KMS-11 (cell line): ENCODE measurements around the gene RBBP8NL.

Experiments used
- H2AFZ ChIP-seq: fragments of 200-600 bp; sonication (generic); 2 replicates; pipeline ENCODE4 v1.6.1; 2016; ENCODE audit warnings: antibody characterized with exemption, mixed run types, low read depth
- H3K27ac ChIP-seq: fragments of 200-600 bp; sonication (generic); 2 replicates; pipeline ENCODE4 v1.6.1; 2016; ENCODE audit warnings: mild to moderate bottlenecking, mixed run types
- H3K27me3 ChIP-seq: fragments of 200-600 bp; sonication (generic); 2 replicates; pipeline ENCODE4 v1.6.1; 2017; ENCODE audit warnings: mild to moderate bottlenecking, low read depth, mixed run types, moderate library complexity; ENCODE audit not compliant: insufficient read depth
- H3K36me3 ChIP-seq: fragments of 200-600 bp; sonication (generic); 2 replicates; pipeline ENCODE4 v1.6.1; 2017; ENCODE audit warnings: mild to moderate bottlenecking, mixed run types; ENCODE audit not compliant: insufficient read depth
- H3K4me1 ChIP-seq: fragments of 200-600 bp; sonication (generic); 2 replicates; pipeline ENCODE4 v1.6.1; 2016; ENCODE audit warnings: mild to moderate bottlenecking, low read depth, mixed run types; ENCODE audit not compliant: poor library complexity, severe bottlenecking
- H3K4me2 ChIP-seq: fragments of 200-600 bp; sonication (generic); 2 replicates; pipeline ENCODE4 v1.7.0; 2016; ENCODE audit warnings: mild to moderate bottlenecking, mixed run types
- H3K4me3 ChIP-seq: fragments of 200-600 bp; sonication (generic); IDR thresholded peaks from 2 replicates; pipeline ENCODE4 v1.6.1; 2017; ENCODE audit warnings: low read depth, low read length, mixed read lengths; ENCODE audit not compliant: insufficient read depth
- H3K79me2 ChIP-seq: fragments of 200-600 bp; sonication (generic); 2 replicates; pipeline ENCODE4 v1.6.1; 2016; ENCODE audit warnings: low read depth, mixed run types; ENCODE audit not compliant: insufficient read depth
- H3K9ac ChIP-seq: fragments of 200-600 bp; sonication (generic); 2 replicates; pipeline ENCODE4 v1.6.1; 2016; ENCODE audit warnings: mild to moderate bottlenecking, mixed run types
- H4K20me1 ChIP-seq: fragments of 200-600 bp; sonication (generic); 2 replicates; pipeline ENCODE4 v1.6.1; 2016; ENCODE audit warnings: mild to moderate bottlenecking, mixed run types; ENCODE audit not compliant: insufficient read depth
- TF ChIP-seq, protein P1 (sequence below): fragments of 200-600 bp; sonication (generic); conservative IDR thresholded peaks from 2 replicates; pipeline ENCODE4 v1.6.1; 2017; ENCODE audit warnings: low read depth, mild to moderate bottlenecking, antibody characterized with exemption, low read length, moderate library complexity, mixed read lengths

RBBP8NL gene

DNA sequence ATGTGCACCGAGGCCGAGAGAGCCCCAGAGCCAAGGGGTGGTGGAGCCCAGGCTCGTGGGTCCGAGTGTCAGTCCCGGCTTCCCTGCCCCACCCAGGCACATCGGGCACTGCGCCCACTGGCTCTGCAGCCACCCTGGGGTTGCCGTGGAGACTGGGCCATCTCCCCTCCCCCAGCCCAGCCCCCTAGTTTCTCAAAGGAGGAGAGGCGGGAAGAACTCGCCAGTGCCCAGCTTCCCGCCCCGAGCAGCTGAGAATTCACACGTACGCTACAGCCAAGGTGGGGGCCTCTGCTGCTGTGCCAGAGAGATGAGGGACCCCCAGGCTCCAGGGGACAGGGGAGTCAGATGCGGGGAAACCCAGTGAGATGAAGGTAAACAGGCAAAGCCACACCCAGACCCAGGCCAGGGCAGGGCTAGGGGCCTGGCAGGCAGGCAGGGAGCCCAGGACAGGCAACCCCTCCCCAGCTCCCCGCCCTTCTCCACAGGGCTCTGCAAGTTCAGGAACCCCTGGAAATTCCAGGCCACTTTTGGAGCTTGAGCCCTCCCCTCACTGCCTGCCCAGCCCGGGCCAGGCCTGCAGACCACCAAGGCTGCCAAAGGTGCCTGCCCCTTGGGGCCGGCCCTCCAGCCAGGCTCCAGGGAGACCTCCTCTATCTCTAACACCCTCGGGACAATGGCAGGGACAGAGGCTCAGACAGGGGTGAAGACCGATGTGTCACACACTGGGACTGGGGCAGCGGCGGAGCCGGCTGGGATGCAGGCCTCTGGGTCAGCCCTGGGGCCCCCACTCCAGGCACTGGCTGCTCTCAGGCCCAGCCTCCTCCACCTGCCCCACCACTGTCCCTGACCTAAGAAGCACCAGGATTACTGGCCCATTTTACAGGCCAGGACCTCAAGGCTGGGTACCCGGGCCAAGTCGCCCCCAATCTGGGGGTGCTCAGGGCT is 66.2 kb downstream of the RBBP8NL start:
- Histone ChIP-seq H2AFZ (no peak overlapping the region), H3K4me3 (no peak overlapping the region), H3K9ac (no peak overlapping the region), H3K36me3 (no peaks in the 10 kb centered on the region), H3K27me3 (no peaks in the 10 kb centered on the region; the same call in 1 of the 2 replicates), H3K27ac (no peak overlapping the region), H4K20me1 (no peaks in the 10 kb centered on the region), H3K4me2 (no peak overlapping the region), H3K79me2 (no peaks in the 10 kb centered on the region; the same call in 1 of the 2 replicates), H3K4me1 (peaks cover 11% of the 10 kb centered on the region)
- TF ChIP-seq, protein P1, sequence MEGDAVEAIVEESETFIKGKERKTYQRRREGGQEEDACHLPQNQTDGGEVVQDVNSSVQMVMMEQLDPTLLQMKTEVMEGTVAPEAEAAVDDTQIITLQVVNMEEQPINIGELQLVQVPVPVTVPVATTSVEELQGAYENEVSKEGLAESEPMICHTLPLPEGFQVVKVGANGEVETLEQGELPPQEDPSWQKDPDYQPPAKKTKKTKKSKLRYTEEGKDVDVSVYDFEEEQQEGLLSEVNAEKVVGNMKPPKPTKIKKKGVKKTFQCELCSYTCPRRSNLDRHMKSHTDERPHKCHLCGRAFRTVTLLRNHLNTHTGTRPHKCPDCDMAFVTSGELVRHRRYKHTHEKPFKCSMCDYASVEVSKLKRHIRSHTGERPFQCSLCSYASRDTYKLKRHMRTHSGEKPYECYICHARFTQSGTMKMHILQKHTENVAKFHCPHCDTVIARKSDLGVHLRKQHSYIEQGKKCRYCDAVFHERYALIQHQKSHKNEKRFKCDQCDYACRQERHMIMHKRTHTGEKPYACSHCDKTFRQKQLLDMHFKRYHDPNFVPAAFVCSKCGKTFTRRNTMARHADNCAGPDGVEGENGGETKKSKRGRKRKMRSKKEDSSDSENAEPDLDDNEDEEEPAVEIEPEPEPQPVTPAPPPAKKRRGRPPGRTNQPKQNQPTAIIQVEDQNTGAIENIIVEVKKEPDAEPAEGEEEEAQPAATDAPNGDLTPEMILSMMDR = no peak
